HG02852 (cell line): ENCODE results near the gene DCDC2.
"Not testable (repeated sequence)": the region's sequence is repeated elsewhere in the genome, so short reads cannot be mapped to it uniquely, and the experiment has no call there.

Source experiments
- ATAC-seq: cut with Tn5 transposase; IDR thresholded peaks from one replicate; pipeline ENCODE4 v1.9.1; 2021; ENCODE audit warnings: mild to moderate bottlenecking, moderate library complexity; ENCODE audit not compliant: unreplicated experiment

The DCDC2 gene

DNA sequence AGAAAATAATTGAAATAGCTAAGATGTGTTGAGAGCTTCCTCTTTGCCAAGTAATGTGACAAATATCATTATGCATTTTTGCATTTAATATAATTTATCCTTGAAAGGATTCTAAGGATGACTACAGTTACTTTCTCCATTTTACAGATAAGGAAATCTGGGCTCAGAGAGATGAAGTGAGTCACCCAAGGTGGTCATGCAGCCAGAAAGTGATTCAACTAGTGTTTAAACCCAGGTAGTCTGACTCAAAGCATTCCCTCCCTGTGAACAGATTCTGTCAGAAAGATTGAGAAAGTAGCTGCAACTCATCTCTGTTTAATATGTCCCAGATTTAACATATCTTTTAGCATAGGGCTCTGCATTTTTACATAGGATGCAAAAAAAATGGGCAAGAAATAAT is 203.7 kb downstream of the DCDC2 start:
- no peak for ATAC-seq

- ATAC-seq, result no peak
These were observed 205.8 kb downstream of the DCDC2 start for GRCh38 chr6:24152014-24152413.

DNA sequence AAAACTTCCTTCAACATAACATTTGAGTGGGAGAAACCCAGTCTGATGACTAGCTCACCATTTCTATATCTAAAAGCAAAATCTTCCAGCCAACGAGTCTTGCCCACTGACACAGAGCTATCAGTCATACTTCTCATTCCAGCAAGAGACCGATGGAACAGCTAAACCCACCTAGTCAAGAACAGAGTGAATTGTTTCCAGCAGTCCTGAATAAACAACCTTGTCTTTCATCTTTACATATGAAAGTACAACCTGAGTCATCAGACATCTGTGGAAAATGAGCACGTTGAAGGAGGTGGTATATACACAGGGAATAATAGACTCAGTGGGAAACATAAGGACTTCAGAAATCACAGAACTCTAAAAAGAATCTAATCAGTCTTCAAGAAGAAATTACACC is 208.0 kb downstream of the DCDC2 start:
- ATAC-seq, result no peak

- ATAC-seq, result no peak
These were observed 208.6 kb downstream of the DCDC2 start for GRCh38 chr6:24149296-24149695.

DNA sequence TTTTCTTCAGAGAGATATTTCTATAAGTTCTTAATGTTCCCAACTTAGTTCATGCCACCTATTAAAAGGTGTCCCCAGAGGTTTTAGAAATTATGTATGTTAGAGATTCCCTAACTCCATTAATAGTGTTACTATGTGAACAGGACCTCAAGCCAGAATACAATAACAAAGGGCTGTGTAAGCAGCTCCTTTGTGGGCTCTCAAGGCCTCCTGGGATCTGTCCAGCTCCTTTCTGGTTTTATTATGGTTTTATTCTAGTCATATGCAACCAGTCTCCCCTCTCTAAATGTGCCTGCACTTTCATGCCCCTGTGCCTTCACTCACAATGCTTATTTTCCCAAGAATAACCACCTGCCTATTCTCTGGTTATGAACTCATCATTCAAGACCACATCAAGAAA is 209.2 kb downstream of the DCDC2 start:
- no peak for ATAC-seq

DNA sequence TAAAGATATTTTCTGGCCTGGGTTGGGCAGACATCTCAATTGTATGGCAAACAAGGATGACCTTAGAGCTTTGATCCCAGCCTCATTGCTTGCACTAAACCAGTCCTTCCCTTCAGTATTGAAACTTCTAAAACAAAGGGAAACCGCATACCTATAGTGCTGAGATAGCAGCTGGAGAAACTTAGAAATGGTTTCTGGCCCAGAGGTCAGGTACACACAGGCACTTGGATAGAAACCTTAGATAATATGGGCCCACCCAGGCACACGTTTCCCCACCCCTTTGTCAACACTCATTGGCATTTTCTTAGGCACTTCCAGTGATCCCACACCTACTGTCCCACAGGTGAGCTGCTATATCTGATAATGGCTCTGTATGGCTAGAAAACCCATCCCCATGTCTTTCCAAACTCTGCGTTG is 209.7 kb downstream of the DCDC2 start:
- no peak for ATAC-seq

- no peak for ATAC-seq
These were observed 210.2 kb downstream of the DCDC2 start for GRCh38 chr6:24147511-24148153.

DNA sequence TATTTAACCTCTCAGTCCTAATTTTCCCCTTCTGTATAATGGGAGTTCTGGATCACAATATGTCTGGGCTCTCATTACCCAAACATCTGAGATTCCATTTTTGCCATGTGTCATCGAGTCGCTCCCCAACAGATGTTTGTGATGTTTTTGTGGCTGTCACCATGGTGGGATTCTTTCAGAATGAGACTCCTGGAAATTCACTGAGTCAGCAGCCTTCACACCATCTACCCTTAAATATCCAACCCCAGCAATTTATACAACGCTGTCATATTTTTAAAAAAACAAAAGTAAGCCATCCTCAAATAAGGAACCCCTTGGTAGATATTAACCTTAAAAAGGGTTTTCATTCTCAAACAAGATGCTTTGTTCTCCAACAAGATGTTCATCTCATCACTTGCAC is 211.0 kb downstream of the DCDC2 start:
- ATAC-seq, result no peak

- ATAC-seq, result no peak
These were observed 212.1 kb downstream of the DCDC2 start for GRCh38 chr6:24145690-24146131.

DNA sequence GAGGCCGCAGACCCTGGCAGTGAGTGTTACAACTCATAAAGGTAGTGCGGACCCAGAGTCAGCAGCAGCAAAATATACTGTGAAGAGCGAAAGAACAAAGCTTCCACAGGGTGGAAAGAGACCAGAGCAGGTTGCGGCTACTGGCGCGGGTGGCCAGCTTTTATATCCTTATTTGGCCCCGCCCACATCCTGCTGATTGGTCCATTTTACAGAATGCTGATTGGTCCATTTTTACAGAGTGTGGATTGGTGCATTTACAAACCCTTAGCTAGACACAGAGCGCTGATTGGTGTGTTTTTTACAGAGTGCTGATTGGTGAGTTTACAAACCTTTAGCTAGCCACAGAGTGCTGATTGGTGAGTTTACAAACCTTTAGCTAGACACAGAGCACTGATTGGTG is 215.1 kb downstream of the DCDC2 start:
- ATAC-seq, result not testable (repeated sequence)

DNA sequence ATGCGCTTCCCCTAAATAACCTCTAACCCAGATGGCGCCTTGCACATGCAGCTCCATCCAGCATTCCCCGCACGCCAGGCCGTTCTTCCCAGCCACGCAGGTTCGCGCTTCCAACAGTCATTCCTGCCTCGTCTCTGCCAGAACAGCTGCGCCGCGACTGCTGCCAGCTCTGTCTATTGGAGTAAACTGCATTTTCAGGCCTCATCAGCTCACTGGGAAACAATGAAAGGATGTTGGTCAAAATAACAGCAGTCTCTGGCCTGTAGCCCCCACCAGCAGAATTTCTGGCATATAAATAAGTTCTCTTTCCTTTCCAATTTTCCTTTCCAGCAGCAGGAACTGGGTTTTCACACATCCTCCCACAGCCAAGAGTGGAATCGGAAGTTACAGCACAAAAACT is 217.3 kb downstream of the DCDC2 start:
- no peak for ATAC-seq

- ATAC-seq, result no peak
These were observed 218.2 kb downstream of the DCDC2 start for GRCh38 chr6:24139639-24140038.

- no peak for ATAC-seq
These were observed 218.8 kb downstream of the DCDC2 start for GRCh38 chr6:24139080-24139479.

DNA sequence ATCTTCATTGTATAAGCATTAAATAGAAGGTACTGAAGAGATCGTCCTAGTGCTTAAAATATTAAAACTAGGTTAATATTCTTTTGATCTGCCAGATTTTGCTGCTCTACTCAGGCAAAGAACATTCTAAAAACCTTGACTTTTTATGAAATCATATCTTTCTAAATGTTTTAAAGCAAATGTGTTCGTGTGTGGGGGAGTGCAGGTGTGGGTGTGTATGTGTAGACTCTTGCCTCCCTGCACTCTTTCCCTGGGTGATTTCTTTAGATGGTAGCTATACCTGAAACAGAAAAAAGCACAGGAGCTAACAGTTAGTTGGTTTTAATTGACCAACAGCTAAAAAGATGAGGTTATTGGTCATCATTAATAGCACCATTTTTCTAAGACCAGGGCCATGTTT is 226.1 kb downstream of the DCDC2 start:
- no peak for ATAC-seq

DNA sequence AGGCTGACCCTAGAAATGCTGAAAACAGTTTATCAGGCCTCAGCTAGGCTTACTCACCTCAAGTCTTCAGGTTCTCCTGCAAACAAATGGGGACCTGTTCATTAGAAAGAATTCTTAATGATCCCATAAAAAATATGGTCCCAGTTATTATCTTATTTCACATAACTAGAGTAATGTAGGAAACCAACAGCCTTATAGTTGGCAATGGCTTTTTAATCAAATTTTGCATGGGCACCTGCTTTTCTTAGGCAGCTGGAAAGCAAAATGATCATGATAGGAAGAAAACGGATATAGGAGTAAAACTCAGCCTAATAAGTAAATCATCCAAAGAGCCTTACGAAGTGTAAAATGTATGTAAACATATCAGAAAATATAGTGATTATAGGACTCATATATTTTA is 230.5 kb downstream of the DCDC2 start:
- ATAC-seq, result no peak

DNA sequence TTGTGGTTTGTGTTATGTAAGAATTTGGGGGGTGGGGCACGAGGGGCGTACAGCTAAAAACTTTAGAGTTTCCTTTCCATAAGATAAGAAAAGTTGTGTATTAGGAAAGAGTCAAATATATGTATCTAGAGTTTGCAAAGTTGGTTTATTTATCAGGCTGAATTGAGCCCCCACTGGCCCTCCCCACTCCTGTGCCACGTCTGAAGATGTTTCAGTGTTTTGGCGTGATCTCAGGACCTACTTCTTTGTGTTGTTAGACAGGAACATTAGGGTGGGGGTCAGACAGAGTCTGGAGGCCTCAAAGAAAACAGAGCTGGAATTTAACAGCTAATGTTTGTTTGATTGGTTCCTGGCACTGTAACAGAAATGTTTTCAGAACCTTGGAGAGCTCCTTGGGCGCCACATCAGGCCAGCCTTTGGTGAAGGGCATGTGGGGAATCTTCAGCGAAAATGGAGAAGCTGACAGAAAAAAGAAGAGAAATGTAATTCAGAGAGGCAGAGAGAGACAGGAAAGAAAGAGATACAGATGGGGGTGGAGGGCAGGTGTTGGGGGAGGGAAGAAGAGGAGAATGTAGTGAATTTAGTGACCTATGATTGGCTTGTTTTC is 231.2 kb downstream of the DCDC2 start:
- ATAC-seq, result peak; percentile 62

DNA sequence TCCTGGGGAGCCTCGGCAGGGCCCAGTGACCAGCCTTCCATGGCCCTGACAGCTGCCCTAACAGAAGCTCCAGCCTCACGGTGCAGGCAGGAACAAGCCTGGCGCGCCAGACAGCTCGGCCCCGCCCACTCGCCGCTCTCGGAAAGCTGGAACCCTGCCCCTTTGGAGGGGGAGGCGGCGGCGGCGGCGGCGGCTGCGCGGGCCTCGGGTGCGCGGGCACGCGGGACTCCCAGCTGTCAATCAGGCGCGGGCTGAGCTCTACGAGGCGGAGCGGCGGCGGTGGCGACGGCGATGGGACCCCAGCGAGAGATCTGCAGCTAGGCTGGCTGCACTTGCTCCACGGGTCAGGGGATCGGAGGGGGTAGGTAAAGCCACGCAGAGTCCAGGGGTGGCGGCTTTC is 231.9 kb downstream of the DCDC2 start, which contains the start of gene NRSN1:
NRSN1 (plus strand) TSS at position 236 of the 400 bp plus-strand sequence. CDS start 8,113 bp downstream, outside the sequence.
- no peak for ATAC-seq

DNA sequence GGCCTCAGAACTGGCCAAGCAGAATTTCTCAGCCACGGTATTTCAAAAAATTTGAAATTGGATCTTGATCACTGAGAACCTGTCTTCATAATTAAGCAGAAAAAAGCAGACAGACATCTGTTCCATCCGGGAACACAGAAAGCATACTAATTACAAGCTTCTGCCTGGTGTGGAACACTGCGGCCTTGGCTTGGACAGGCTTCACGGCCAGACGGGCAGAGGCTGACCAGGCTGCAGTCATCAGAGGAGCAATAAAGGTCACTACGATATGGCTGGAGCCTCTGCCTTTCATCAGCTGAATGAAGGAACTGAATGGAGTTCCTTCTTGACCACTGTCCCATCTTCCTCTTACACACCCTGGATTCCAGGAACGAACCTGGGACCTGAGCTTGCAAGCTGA is 235.7 kb downstream of the DCDC2 start:
- no peak for ATAC-seq
